Measurements from ENCODE around the gene CMTR1. TPM values are rescaled to one million over a fixed set of nuclear protein-coding genes. Genes with fewer than 3 reads are reported as not detected.

The CMTR1 gene
- total and polyA plus RNA-seq, 2 of the 13 experiments (the other 11 are each of a cell fraction or from before 2014, with no cell fraction given): 19.7 to 55.2 TPM

GRCh38 chr6:37480951-37481534 is 48.0 kb downstream of the CMTR1 start:
- no peak overlapping the region for H3K4me3 ChIP-seq (replicated peaks in 1 of 3; ENCODE audit: insufficient read depth in 1 of 3, low read depth in 2 of 3, low read length in 3 of 3)
- CTCF ChIA-PET (ENCODE audit: low intra/inter-chr PET ratio, low total read pairs): no interaction called here
- no TSS peak for BruUV-seq (replicated peaks)
- DNase-seq (ENCODE audit: low spot score): no peak
- H2AFZ ChIP-seq (ENCODE audit: low read length): no peak overlapping the region
- 98% methylated on average over 7 of the region's 7 CpGs for WGBS (ENCODE audit: low lambda C conversion rate)
- intact Hi-C loops (cut with micrococcal nuclease; ENCODE audit: unreplicated experiment) (loop anchor here (5.0 kb wide), 1 partner anchor 211 kb away; no protein-coding TSS in a partner anchor), in situ Hi-C loops (cut with HindIII; ENCODE audit: extremely low pct_ligation_motif_present, low pct_unique_long_range_greater_than_20kb) (no loop called here)
- no peak overlapping the region for H3K9ac ChIP-seq (ENCODE audit: insufficient read depth, low read depth, low read length)
- H3K9me3 ChIP-seq (ENCODE audit: low read length): no peaks in the 10 kb centered on the region
- no peaks in the 10 kb centered on the region for H3K79me2 ChIP-seq (ENCODE audit: insufficient read depth, low read length)
- H3K36me3 ChIP-seq (replicated peaks in 1 of 2; ENCODE audit: control insufficient read depth in 1 of 2, insufficient read depth in 2 of 2, low read length in 2 of 2): peaks cover 36 to 67% of the 10 kb centered on the region in 2 experiments
- ATAC-seq: no peak
- H4K20me1 ChIP-seq (ENCODE audit: insufficient read depth, low read length): no peaks in the 10 kb centered on the region
- POLR2A ChIA-PET: no interaction called here
- TF ChIP-seq ZNF776 (CRISPR knock-in tag; IDR thresholded peaks at IDR 0.05): no peak
- no peak for TF ChIP-seq NFYC (CRISPR knock-in tag; IDR thresholded peaks at IDR 0.05)
- no peak for TF ChIP-seq AGO1 (IDR thresholded peaks at IDR 0.05; ENCODE audit: low read depth, low read length, poor library complexity, severe bottlenecking)
- no peak for TF ChIP-seq SMAD1 (CRISPR knock-in tag; IDR thresholded peaks at IDR 0.05; ENCODE audit: borderline replicate concordance, low read depth)
- no peak for TF ChIP-seq ZNF775 (CRISPR knock-in tag; IDR thresholded peaks at IDR 0.05; ENCODE audit: borderline replicate concordance)
- TF ChIP-seq ZFP41 (CRISPR knock-in tag; IDR thresholded peaks at IDR 0.05; ENCODE audit: borderline replicate concordance): no peak
- TF ChIP-seq KDM3A (CRISPR knock-in tag; IDR thresholded peaks at IDR 0.05; ENCODE audit: low read depth): no peak
- TF ChIP-seq, protein P1, sequence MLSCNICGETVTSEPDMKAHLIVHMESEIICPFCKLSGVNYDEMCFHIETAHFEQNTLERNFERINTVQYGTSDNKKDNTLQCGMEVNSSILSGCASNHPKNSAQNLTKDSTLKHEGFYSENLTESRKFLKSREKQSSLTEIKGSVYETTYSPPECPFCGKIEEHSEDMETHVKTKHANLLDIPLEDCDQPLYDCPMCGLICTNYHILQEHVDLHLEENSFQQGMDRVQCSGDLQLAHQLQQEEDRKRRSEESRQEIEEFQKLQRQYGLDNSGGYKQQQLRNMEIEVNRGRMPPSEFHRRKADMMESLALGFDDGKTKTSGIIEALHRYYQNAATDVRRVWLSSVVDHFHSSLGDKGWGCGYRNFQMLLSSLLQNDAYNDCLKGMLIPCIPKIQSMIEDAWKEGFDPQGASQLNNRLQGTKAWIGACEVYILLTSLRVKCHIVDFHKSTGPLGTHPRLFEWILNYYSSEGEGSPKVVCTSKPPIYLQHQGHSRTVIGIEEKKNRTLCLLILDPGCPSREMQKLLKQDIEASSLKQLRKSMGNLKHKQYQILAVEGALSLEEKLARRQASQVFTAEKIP (CRISPR knock-in tag; IDR thresholded peaks at IDR 0.05; ENCODE audit: borderline replicate concordance): no peak
- no peak for TF ChIP-seq ZNF737 (CRISPR knock-in tag; IDR thresholded peaks at IDR 0.05; ENCODE audit: borderline replicate concordance)
- no peak for TF ChIP-seq JUND (CRISPR knock-in tag; IDR thresholded peaks at IDR 0.05)
- TF ChIP-seq, protein P2, sequence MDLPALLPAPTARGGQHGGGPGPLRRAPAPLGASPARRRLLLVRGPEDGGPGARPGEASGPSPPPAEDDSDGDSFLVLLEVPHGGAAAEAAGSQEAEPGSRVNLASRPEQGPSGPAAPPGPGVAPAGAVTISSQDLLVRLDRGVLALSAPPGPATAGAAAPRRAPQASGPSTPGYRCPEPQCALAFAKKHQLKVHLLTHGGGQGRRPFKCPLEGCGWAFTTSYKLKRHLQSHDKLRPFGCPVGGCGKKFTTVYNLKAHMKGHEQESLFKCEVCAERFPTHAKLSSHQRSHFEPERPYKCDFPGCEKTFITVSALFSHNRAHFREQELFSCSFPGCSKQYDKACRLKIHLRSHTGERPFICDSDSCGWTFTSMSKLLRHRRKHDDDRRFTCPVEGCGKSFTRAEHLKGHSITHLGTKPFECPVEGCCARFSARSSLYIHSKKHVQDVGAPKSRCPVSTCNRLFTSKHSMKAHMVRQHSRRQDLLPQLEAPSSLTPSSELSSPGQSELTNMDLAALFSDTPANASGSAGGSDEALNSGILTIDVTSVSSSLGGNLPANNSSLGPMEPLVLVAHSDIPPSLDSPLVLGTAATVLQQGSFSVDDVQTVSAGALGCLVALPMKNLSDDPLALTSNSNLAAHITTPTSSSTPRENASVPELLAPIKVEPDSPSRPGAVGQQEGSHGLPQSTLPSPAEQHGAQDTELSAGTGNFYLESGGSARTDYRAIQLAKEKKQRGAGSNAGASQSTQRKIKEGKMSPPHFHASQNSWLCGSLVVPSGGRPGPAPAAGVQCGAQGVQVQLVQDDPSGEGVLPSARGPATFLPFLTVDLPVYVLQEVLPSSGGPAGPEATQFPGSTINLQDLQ (CRISPR knock-in tag; IDR thresholded peaks at IDR 0.05): no peak
- TF ChIP-seq ZFP62 (CRISPR knock-in tag; IDR thresholded peaks at IDR 0.05): no peak
- no peak for TF ChIP-seq NFYB (CRISPR knock-in tag; IDR thresholded peaks at IDR 0.05)
- no peak for TF ChIP-seq BCL3 (CRISPR knock-in tag; IDR thresholded peaks at IDR 0.05)
- FAIRE-seq: no peak
- H3K4me1 ChIP-seq (ENCODE audit: insufficient read depth, low read length): no peaks in the 10 kb centered on the region
- no peak overlapping the region for H3K27ac ChIP-seq (ENCODE audit: extremely low read length, insufficient read depth, low read length)
- no peak overlapping the region for H3K4me2 ChIP-seq (ENCODE audit: low read depth, low read length)
- H3K27me3 ChIP-seq (ENCODE audit: control insufficient read depth in 1 of 2, insufficient read depth in 2 of 2, low read length in 2 of 2): no peaks in the 10 kb centered on the region

All from HepG2 (cell line).